K562 (cell line): ENCODE data around the gene GFRA4. TPM values are rescaled to one million over a fixed set of nuclear protein-coding genes. Genes with fewer than 3 reads are reported as not detected.

ENCODE experiments used
- ATAC-seq: fragments of 200-7000 bp; cut with Tn5 transposase; 3 replicates; pipeline ENCODE4 v1.9.1; 2020; ENCODE audit warnings: moderate library complexity
- BruUV-seq: library from RNA; stranded (reverse); fragments of 400-500 nt; replicated peaks from 2 replicates; lab custom pipeline; 2021; lab: Mats Ljungman, UMichigan
- CTCF ChIA-PET: fragments of 300-600 bp; formaldehyde crosslinking; extraction: SDS; loops from one replicate; lab custom pipeline; 2021; ENCODE audit warnings: low intra/inter-chr PET ratio; lab: Yijun Ruan, JAX
- POLR2A ChIA-PET: fragments of 300-600, 350-650 bp; sonication (Branson Sonifier 250); formaldehyde crosslinking; extraction: SDS; loops from one replicate; lab custom pipeline; 2021; ENCODE audit warnings: antibody characterized with exemption, inconsistent platforms; lab: Yijun Ruan, JAX
- DNase-seq, 4 experiments: peaks; one replicate each; pipeline versions ENCODE4 v3.0.0 to v3.0.0-alpha.2; 2011 to 2018; ENCODE audit warnings: low spot score in 3 of 4, mixed read lengths in 3 of 4; ENCODE audit errors: extremely low read depth in 1 of 4
- FAIRE-seq: peaks from 2 replicates; lab custom pipeline; 2011; peaks lifted over from hg19 to GRCh38; lab: Jason Lieb, UNC
- H2AFZ ChIP-seq: 2 replicates; pipeline ENCODE4 v1.6.0; 2011; ENCODE audit warnings: low read depth, low read length, control low read depth, inconsistent platforms
- H3K27ac ChIP-seq: fragments of 200-600 bp; 3 replicates; pipeline ENCODE4 v1.8.0; 2011; ENCODE audit warnings: low read depth, mild to moderate bottlenecking, control low read depth, inconsistent platforms, low read length, moderate library complexity, mixed read lengths; ENCODE audit errors: extremely low read depth
- H3K27me3 ChIP-seq, 2 experiments: fragments of 300-600 bp in 1 of 2; 2 replicates in 1 of 2; 3 replicates in 1 of 2; pipeline versions ENCODE4 v1.6.0 to v1.8.0; 2011; ENCODE audit warnings: inconsistent platforms in 2 of 2, low read length in 2 of 2, mild to moderate bottlenecking in 1 of 2, mixed read lengths in 1 of 2, moderate library complexity in 1 of 2; ENCODE audit not compliant: control insufficient read depth in 2 of 2, insufficient read depth in 2 of 2
- H3K36me3 ChIP-seq: fragments of 300-600 bp; 3 replicates; pipeline ENCODE4 v1.8.0; 2011; ENCODE audit warnings: mild to moderate bottlenecking, low read length, inconsistent platforms; ENCODE audit not compliant: control insufficient read depth, insufficient read depth
- H3K4me1 ChIP-seq, 2 experiments: fragments of 200-600 bp in 1 of 2; replicated peaks in 1 of 2; 2 replicates in 1 of 2; 3 replicates in 1 of 2; pipeline versions ENCODE4 v1.5.1 to v1.8.0; 2011; ENCODE audit warnings: inconsistent platforms in 2 of 2, low read length in 2 of 2, mild to moderate bottlenecking in 1 of 2, mixed read lengths in 1 of 2, moderate library complexity in 1 of 2; ENCODE audit not compliant: control insufficient read depth in 2 of 2, insufficient read depth in 2 of 2
- H3K4me2 ChIP-seq: 2 replicates; pipeline ENCODE4 v1.6.1; 2011; ENCODE audit warnings: low read length, control low read depth, inconsistent platforms, mixed read lengths; ENCODE audit not compliant: insufficient read depth
- H3K4me3 ChIP-seq: fragments of 200-600 bp; sonication (generic), shearing (Covaris generic); 2 replicates; pipeline ENCODE4 v1.5.1; 2016; ENCODE audit warnings: control low read depth, inconsistent platforms
- H3K79me2 ChIP-seq: fragments of 200-600 bp; 3 replicates; pipeline ENCODE4 v1.8.0; 2011; ENCODE audit warnings: low read length, inconsistent platforms; ENCODE audit not compliant: control insufficient read depth, insufficient read depth
- H3K9ac ChIP-seq, 2 experiments: 2 replicates each; pipeline versions ENCODE4 v1.6.0 to v1.6.1; 2011; ENCODE audit warnings: low read depth in 2 of 2, low read length in 2 of 2, control low read depth in 1 of 2, inconsistent platforms in 1 of 2, mild to moderate bottlenecking in 1 of 2, mixed read lengths in 1 of 2; ENCODE audit not compliant: insufficient read depth in 1 of 2
- H3K9me1 ChIP-seq: one replicate; pipeline ENCODE4 v1.6.0; 2011; ENCODE audit warnings: inconsistent platforms, mild to moderate bottlenecking, low read length, moderate library complexity; ENCODE audit not compliant: control insufficient read depth, insufficient read depth
- H3K9me3 ChIP-seq: replicated peaks from 2 replicates; pipeline ENCODE4 v1.5.1; 2011; ENCODE audit warnings: low read depth, low read length, inconsistent platforms; ENCODE audit not compliant: control insufficient read depth, insufficient read depth
- H4K20me1 ChIP-seq: replicated peaks from 2 replicates; pipeline ENCODE4 v1.6.1; 2011; ENCODE audit warnings: low read length, inconsistent platforms, mixed read lengths; ENCODE audit not compliant: control insufficient read depth, insufficient read depth
- ZFP36 ChIP-seq: fragments of 150-350 bp; IDR thresholded peaks from 2 replicates; pipeline ENCODE4 v1.6.1; 2018; ENCODE audit warnings: low read length, low read depth; ENCODE audit not compliant: partially characterized antibody
- WGBS: fragments of 100-300 bp; shearing (Covaris generic); methylation state at CpG from one replicate; pipeline ENCODE4 v1.1.6; 2016; ENCODE audit warnings: low coverage, mixed read lengths; ENCODE audit not compliant: insufficient coverage; ENCODE audit errors: missing lambda C conversion rate; 5-methylcytosine and 5-hydroxymethylcytosine counted together
- in situ Hi-C: fragments of 300-500 bp; cut with MboI; formaldehyde crosslinking; loops from 4 replicates; pipeline ENCODE4 v1.15.0; 2018; ENCODE audit warnings: inconsistent platforms, mixed read lengths
- intact Hi-C: fragments of 100-400 bp; cut with micrococcal nuclease; formaldehyde crosslinking; loops from 2 replicates; pipeline ENCODE4 v1.14.2; 2022
- polyA plus RNA-seq, 8 experiments: library from polyadenylated mRNA; depleted of rRNA in 4 of 8; stranded (reverse) in 5 of 8; unstranded in 3 of 8; fragments of >200 nt; fragmentation: Nextera tagmentation in 2 of 8; fragmentation: Illumina TruSeq in 1 of 8; extraction: Ambion mirVana in 2 of 8; extraction: Trizol in 1 of 8; gene quantifications; 2 replicates each; pipeline versions ENCODE4 v1.2.1 to v1.2.3, GENCODE V29; 2011 to 2014; ENCODE audit warnings: inconsistent platforms in 1 of 8, missing spikeins in 1 of 8
- total RNA-seq, 7 experiments: library from RNA; depleted of rRNA in 6 of 7; stranded (reverse); fragments of >200 nt in 6 of 7; fragmentation: Illumina TruSeq in 2 of 7; extraction: Trizol in 2 of 7; gene quantifications; 2 replicates each; pipeline versions ENCODE4 v1.2.1 to v1.2.3, GENCODE V29; 2011 to 2021; ENCODE audit warnings: low replicate concordance in 1 of 7
- TF ChIP-seq, protein P1 (sequence below), 2 experiments: fragments of 200-800 bp in 1 of 2; sonication (Bioruptor generic) in 1 of 2; sonication (generic) in 1 of 2; formaldehyde crosslinking in 1 of 2; IDR thresholded peaks in 1 of 2; conservative IDR thresholded peaks in 1 of 2; 2 replicates each; pipeline versions ENCODE4 v1.5.0 to v1.6.1; 2016 to 2020; ENCODE audit warnings: missing compliant biosample characterization in 1 of 2, missing genetic modification characterization in 1 of 2, missing genetic modification reagents in 1 of 2

GFRA4 gene
- total and polyA plus RNA-seq, 9 of the 15 experiments (the other 6 are each of a cell fraction or from before 2014, with no cell fraction given) = not detected

DNA sequence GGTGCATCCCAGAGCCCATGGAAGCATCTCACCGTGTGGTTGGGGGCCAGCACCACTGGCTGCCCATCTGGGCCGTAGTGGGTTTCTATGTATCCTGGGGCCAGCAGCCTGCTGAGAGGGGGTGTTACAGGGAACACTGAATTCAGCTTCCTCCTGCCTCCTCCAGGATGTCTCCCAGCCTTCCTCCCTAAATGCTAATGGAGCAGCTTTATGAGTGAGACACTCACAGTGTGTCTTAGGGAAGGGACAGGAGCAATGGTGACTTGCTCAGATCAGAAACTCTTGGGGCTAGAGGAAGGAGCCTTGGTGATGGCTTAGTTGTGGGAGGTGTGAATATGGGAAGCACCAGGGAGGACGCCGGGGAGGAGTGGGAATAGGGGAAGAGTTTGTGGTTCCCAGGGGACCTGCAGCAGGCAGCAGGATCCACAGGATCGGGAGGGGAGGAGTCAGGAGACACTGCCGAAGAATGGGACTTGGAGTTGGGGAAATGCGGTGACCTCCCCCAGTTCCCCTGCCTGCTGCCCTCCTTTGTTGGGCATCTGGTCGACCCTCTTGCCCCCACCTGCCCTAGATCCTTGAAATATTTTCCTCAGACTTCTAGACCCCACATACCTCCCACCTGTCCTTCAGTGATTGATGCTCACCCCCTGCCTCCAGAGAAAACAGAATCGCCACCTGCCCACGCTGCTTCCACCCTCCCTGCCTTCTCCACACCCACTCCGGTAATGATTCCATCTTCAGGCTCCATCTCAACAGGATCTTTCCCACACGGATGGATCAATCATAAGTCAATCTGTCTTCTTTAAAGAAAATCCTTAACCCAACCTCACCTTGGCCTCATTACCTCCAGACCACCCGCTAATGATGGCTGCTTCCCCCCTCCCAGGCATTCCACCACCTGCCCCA, 12.0 kb upstream of the GFRA4 start:
- Histone ChIP-seq H3K27ac (no peak overlapping the region), H3K36me3 (no peaks in the 10 kb centered on the region), H3K4me3 (no peak overlapping the region), H3K9ac (no peak overlapping the region), H3K79me2 (no peaks in the 10 kb centered on the region), H2AFZ (no peak overlapping the region), H3K9me3 (no peaks in the 10 kb centered on the region), H3K9me1 (no peaks in the 10 kb centered on the region), H3K4me1 (peaks cover 0 to 37% of the 10 kb centered on the region in 2 experiments; a peak in 2 of 5 replicates), H4K20me1 (0 out of 2 replicates have a peak, but pooled peaks cover 5% of the 10 kb centered on the region), H3K4me2 (no peak overlapping the region), H3K27me3 (peaks cover 2 to 44% of the 10 kb centered on the region in 2 experiments; a peak in 3 of 5 replicates)
- no TSS peak for BruUV-seq
- ATAC-seq (no peak), DNase-seq (no peak), FAIRE-seq (no peak)
- in situ Hi-C loops = no loop called here
- POLR2A ChIA-PET = no interaction called here
- CTCF ChIA-PET = interaction anchor here (0.7 to 1.7 kb wide), 2 partner anchors 36 to 857 kb away, joined by 3 to 12 read pairs; no protein-coding TSS in a partner anchor
- 4% methylated on average over 11 of the region's 13 CpGs for WGBS
- peak; percentile 61 for TF ChIP-seq ZFP36
- TF ChIP-seq, protein P1, sequence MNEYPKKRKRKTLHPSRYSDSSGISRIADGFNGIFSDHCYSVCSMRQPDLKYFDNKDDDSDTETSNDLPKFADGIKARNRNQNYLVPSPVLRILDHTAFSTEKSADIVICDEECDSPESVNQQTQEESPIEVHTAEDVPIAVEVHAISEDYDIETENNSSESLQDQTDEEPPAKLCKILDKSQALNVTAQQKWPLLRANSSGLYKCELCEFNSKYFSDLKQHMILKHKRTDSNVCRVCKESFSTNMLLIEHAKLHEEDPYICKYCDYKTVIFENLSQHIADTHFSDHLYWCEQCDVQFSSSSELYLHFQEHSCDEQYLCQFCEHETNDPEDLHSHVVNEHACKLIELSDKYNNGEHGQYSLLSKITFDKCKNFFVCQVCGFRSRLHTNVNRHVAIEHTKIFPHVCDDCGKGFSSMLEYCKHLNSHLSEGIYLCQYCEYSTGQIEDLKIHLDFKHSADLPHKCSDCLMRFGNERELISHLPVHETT (CRISPR knock-in tag; conservative IDR thresholded peaks at IDR 0.05 in 1 of 2, IDR thresholded peaks at IDR 0.05 in 1 of 2) = no peak
- intact Hi-C loops = loop anchor here (10.0 kb wide), 1 partner anchor 110 kb away; the partner anchor contains the start of genes CENPB and SPEF1
